Measurements from ENCODE around the gene MRPL14. TPM values are rescaled to one million over a fixed set of nuclear protein-coding genes. Genes with fewer than 3 reads are reported as not detected.

Gene MRPL14
- total and polyA plus RNA-seq, 12 donors, result 22.0 to 94.6 (median 49.3) TPM

DNA sequence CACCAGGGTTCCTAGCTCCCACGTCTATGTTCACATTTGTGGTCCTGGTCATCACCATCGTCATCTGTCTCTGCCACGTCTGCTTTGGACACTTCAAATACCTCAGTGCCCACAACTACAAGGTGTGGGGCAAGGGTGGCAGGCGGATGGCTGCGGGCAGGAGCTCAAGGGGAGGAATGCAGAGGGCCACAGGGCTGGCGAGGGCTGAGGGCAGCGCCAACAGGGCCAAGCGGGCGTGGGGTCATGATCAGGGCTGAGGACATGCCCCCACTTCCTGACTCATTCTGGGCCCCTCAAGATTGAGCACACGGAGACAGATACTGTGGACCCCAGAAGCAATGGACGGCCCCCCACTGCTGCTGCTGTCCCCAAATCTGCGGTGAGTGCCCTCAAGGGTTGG lies 26.8 kb upstream of the MRPL14 start:
- TF ChIP-seq, protein P1, sequence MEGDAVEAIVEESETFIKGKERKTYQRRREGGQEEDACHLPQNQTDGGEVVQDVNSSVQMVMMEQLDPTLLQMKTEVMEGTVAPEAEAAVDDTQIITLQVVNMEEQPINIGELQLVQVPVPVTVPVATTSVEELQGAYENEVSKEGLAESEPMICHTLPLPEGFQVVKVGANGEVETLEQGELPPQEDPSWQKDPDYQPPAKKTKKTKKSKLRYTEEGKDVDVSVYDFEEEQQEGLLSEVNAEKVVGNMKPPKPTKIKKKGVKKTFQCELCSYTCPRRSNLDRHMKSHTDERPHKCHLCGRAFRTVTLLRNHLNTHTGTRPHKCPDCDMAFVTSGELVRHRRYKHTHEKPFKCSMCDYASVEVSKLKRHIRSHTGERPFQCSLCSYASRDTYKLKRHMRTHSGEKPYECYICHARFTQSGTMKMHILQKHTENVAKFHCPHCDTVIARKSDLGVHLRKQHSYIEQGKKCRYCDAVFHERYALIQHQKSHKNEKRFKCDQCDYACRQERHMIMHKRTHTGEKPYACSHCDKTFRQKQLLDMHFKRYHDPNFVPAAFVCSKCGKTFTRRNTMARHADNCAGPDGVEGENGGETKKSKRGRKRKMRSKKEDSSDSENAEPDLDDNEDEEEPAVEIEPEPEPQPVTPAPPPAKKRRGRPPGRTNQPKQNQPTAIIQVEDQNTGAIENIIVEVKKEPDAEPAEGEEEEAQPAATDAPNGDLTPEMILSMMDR (IDR thresholded peaks at IDR 0.05), result no peak
- no peak for TF ChIP-seq POLR2A (IDR thresholded peaks at IDR 0.05)
- H3K27me3 ChIP-seq, result no peaks in the 10 kb centered on the region
- WGBS, 4 donors, result 84 to 91% (median 85%) methylated on average over 5 to 12 of the region's 12 CpGs
- intact Hi-C loops (cut with DNase I), result loop anchor here in 1 of 2 donors (10.0 kb wide), 1 partner anchor 181 kb away; no protein-coding TSS in a partner anchor
- no peaks in the 10 kb centered on the region for H3K4me1 ChIP-seq (replicated peaks in 1 of 2)
- H3K27ac ChIP-seq, result no peak overlapping the region
- peaks cover 0 to 4% of the 10 kb centered on the region in 2 donors for H3K36me3 ChIP-seq (replicated peaks in 1 of 2)
- no peak overlapping the region for H3K4me3 ChIP-seq
- no peaks in the 10 kb centered on the region for H3K9me3 ChIP-seq (replicated peaks in 1 of 3)
- no peak for DNase-seq

DNA sequence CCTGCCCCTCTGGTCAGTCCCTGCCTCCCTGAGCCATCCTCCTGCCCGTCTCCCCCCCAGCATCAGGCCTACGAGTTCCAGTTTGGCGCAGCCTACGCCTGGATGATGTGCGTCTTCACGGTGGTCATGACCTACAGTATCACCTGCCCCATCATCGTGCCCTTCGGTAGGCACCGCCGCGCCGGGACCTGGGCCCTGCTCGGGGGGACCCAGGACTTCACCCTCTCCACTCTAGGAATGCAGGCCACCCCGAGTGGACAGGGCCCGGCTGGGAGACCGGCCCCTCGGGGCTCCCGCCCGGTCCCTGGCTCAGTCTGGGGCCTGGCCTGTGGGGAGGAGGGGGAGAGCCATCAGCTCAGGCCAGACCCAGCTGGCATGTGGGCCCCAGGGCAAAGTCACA lies 25.3 kb upstream of the MRPL14 start:
- Histone ChIP-seq H3K4me1 (replicated peaks in 1 of 2) (no peaks in the 10 kb centered on the region), H3K27me3 (no peaks in the 10 kb centered on the region), H3K9me3 (replicated peaks in 1 of 3) (no peaks in the 10 kb centered on the region), H3K27ac (no peak overlapping the region), H3K4me3 (no peak overlapping the region), H3K36me3 (replicated peaks in 1 of 2) (peaks cover 0 to 19% of the 10 kb centered on the region in 2 donors)
- intact Hi-C loops (cut with DNase I), result loop anchor here in 1 of 2 donors (2.0 to 10.0 kb wide), 2 partner anchors 54 to 182 kb away; no protein-coding TSS in a partner anchor
- no peak for DNase-seq
- WGBS, 4 donors, result 81 to 89% (median 87%) methylated on average over 7 to 19 of the region's 19 CpGs
- no peak for TF ChIP-seq POLR2A (IDR thresholded peaks at IDR 0.05)
- TF ChIP-seq, protein P1 (IDR thresholded peaks at IDR 0.05), result no peak

DNA sequence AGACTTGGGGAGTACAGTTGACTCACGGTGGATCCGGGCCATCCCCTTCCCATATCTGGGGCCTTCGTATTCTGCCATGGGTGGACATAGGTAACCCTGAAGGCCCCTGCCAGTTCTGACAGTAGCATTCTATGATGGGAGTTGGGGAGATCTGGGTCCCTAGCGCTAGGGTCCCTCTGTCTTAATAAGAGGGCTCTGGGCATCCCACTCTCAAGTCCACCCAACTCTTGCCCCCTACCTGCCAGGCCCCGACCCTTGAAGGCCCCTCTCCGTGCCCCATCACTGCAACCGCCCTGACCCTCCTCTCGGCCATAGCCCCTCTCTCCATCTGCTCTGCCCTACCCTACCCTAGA lies 24.8 kb upstream of the MRPL14 start:
- DNase-seq, result no peak
- H3K36me3 ChIP-seq (replicated peaks in 1 of 2), result peaks cover 0 to 23% of the 10 kb centered on the region in 2 donors
- TF ChIP-seq, protein P1 (IDR thresholded peaks at IDR 0.05), result peak in 1 of 6 experiments; percentile 44
- no peak for TF ChIP-seq POLR2A (IDR thresholded peaks at IDR 0.05)
- WGBS, 4 donors, result 48 to 73% (median 59%) methylated on average over 5 to 8 of the region's 8 CpGs
- no peaks in the 10 kb centered on the region for H3K9me3 ChIP-seq (replicated peaks in 1 of 3)
- H3K4me3 ChIP-seq, result no peak overlapping the region
- no peak overlapping the region for H3K27ac ChIP-seq
- intact Hi-C loops (cut with DNase I), result loop anchor here in 1 of 2 donors (2.0 to 10.0 kb wide), 2 partner anchors 53 to 183 kb away; no protein-coding TSS in a partner anchor
- H3K4me1 ChIP-seq (replicated peaks in 1 of 2), result no peaks in the 10 kb centered on the region
- no peaks in the 10 kb centered on the region for H3K27me3 ChIP-seq

DNA sequence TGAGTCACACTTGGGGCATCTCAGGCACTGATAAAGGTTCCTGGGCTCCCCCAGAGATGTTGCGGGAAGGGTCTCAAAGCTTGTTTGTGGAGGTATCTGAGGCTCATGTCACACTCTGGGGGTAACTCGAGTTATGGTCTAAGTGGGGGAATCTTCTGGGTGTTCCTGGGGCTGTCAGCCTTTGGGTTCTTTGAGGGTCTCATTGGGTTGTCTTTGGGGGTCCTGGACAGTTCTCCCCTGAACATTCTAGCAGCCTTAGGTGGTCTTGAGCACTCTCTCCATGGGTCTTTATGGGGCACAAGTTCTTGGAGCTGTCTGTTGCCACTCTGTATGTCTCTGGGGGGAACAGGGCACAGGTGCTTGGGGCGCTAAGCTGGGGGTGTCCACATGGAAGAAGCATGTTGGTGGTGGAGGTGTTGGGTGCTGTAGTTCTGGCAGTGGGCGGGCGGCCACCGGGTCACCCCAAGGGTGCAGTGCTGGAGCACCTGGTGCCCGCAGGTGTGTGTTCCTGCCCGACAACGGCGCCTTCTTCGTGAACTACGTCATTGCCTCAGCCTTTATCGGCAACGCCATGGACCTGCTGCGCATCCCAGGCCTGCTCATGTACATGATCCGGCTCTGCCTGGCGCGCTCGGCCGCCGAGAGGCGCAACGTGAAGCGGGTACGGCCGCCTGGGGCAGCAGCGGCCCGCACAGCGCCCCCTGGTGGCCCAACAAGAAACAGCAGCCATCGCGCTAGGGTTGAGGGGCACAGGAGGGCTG lies 24.3 kb upstream of the MRPL14 start:
- no peaks in the 10 kb centered on the region for H3K27me3 ChIP-seq
- H3K27ac ChIP-seq, result no peak overlapping the region
- H3K36me3 ChIP-seq (replicated peaks in 1 of 2), result peaks cover 0 to 27% of the 10 kb centered on the region in 2 donors
- TF ChIP-seq, protein P1 (IDR thresholded peaks at IDR 0.05), result peak; percentile 94 to 100 (median 99)
- no peak for TF ChIP-seq POLR2A (IDR thresholded peaks at IDR 0.05)
- 21 to 82% (median 23%) methylated on average over 6 to 31 of the region's 31 CpGs for WGBS, 4 donors
- H3K4me3 ChIP-seq, result no peak overlapping the region
- peak; percentile 71 to 90 (median 82) for DNase-seq
- no peaks in the 10 kb centered on the region for H3K4me1 ChIP-seq (replicated peaks in 1 of 2)
- no peaks in the 10 kb centered on the region for H3K9me3 ChIP-seq (replicated peaks in 1 of 3)
- intact Hi-C loops (cut with DNase I), result loop anchor here (2.0 to 10.0 kb wide), 3 partner anchors 53 to 183 kb away; no protein-coding TSS in a partner anchor

All from adrenal gland (tissue), 12 donors.